Adipocyte (in vitro differentiated cells): Measurements from ENCODE around the gene FAM171A2.
"Not testable (repeated sequence)": the region's sequence is repeated elsewhere in the genome, so short reads cannot be mapped to it uniquely, and the experiment has no call there.

Experiments
- DNase-seq: peaks from one replicate; pipeline ENCODE4 v3.0.0-alpha.2; 2015; ENCODE audit warnings: low read depth
- H3K27me3 ChIP-seq: replicated peaks from 2 replicates; pipeline ENCODE4 v1.7.0; 2013; ENCODE audit warnings: mild to moderate bottlenecking, low read length, moderate library complexity; ENCODE audit not compliant: control insufficient read depth, insufficient read depth
- H3K36me3 ChIP-seq: 2 replicates; pipeline ENCODE4 v1.7.0; 2013; ENCODE audit warnings: low read length, mild to moderate bottlenecking, moderate library complexity; ENCODE audit not compliant: control insufficient read depth, insufficient read depth, severe bottlenecking
- H3K4me1 ChIP-seq: 2 replicates; pipeline ENCODE4 v1.7.0; 2013; ENCODE audit warnings: mild to moderate bottlenecking, low read length, moderate library complexity; ENCODE audit not compliant: control insufficient read depth, insufficient read depth
- H3K4me3 ChIP-seq: 2 replicates; pipeline ENCODE4 v1.7.0; 2013; ENCODE audit warnings: mild to moderate bottlenecking, low read length, moderate library complexity
- H3K9ac ChIP-seq: 2 replicates; pipeline ENCODE4 v1.7.0; 2013; ENCODE audit warnings: mild to moderate bottlenecking, low read length, moderate library complexity
- H3K9me3 ChIP-seq: 2 replicates; pipeline ENCODE4 v1.7.0; 2013; ENCODE audit warnings: mild to moderate bottlenecking, low read length, moderate library complexity; ENCODE audit not compliant: control insufficient read depth

The FAM171A2 gene

DNA sequence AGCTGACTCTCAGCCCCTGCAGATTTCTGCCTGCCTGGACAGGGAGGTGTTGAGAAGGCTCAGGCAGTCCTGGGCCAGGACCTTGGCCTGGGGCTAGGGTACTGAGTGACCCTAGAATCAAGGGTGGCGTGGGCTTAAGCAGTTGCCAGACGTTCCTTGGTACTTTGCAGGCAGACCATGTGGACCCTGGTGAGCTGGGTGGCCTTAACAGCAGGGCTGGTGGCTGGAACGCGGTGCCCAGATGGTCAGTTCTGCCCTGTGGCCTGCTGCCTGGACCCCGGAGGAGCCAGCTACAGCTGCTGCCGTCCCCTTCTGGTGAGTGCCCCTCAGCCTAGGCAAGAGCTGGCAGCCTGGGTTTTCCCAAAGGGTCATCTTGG lies 14.7 kb downstream of the FAM171A2 start:
- H3K27me3 ChIP-seq = no peaks in the 10 kb centered on the region
- peaks cover 28% of the 10 kb centered on the region for H3K36me3 ChIP-seq
- no peaks in the 10 kb centered on the region for H3K9me3 ChIP-seq
- DNase-seq = no peak
- no peak overlapping the region for H3K9ac ChIP-seq
- H3K4me1 ChIP-seq = peaks cover 7% of the 10 kb centered on the region
- no peak overlapping the region for H3K4me3 ChIP-seq

DNA sequence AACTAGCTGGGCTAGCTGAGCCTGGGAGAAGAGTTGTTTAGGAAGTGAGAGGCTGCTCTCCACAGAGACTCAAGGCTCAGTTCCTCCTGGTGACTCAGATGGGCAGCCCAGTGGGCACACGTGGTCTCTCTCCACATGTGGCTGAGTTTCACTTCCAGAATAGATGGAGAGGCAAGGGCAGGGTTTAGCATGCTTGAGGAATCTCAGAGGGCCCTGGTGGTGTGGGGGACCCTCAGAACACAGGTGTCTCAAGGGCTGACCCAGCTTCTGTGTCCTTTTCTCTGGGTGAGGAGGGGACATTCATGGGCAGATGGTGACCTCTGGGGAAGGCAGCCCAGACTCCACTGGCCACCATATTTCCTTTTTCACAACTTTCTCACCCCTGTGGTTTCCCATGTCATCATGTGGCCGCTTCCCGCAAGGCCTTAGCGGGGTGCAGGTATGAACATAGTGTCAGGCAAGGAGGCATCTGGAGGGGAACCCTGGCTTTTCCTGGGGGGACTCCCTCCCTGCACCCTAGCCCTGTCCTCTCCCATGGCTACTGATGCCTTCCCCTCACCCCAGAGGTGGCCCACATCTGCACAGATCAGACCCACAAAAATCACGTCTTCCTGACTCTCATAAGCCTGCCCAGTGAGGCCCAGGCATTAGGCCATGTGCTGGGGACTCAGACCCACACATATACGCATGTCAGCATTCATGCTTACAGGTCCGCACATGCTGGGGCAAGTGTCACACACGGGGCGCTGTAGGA lies 15.2 kb downstream of the FAM171A2 start:
- Histone ChIP-seq H3K4me1 (peaks cover 7% of the 10 kb centered on the region), H3K9me3 (no peaks in the 10 kb centered on the region), H3K36me3 (peaks cover 28% of the 10 kb centered on the region), H3K4me3 (no peak overlapping the region), H3K9ac (no peak overlapping the region), H3K27me3 (no peaks in the 10 kb centered on the region)
- DNase-seq = peak; percentile 59

DNA sequence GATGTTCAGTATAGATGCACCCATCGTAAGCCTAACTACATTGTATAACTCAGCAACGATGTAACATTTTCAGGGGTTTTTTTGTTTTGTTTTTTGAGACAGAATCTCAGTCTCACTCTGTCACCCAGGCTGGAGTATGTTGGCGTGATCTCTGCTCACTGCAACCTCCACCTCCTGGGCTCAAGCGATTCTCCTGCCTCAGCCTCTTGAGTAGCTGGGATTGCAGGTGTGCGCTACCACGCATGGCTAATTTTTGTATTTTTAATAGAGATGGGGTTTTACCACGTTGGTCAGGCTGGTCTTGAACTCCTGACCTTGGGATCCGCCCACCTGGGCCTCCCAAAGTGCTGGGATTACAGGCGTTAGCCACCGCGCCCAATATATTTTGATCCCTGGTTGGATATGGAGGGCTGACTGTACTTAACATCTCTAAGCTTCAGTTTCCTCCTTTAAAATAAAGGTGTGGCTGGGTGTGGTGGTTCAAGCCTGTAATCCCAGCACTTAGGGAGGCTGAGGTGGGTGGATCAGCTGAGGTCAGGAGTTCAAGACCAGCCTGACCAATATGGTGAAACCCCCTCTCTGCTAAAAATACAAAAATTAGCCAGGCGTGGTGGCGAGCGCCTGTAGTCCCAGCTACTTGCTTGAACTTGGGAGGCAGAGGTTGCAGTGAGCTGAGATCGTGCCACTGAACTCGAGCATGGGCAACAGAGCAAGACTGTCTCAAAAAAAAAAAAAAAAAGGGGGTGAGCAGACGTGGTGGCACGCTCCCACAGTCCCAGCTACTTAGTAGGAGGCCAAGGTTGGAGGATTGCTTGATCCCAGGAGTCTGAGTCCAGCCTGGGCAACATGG lies 16.2 kb downstream of the FAM171A2 start:
- H3K9me3 ChIP-seq, H3K27me3 ChIP-seq, DNase-seq, H3K9ac ChIP-seq, H3K4me1 ChIP-seq, H3K4me3 ChIP-seq: not testable (repeated sequence)
- H3K36me3 ChIP-seq = peaks cover 20% of the 10 kb centered on the region

DNA sequence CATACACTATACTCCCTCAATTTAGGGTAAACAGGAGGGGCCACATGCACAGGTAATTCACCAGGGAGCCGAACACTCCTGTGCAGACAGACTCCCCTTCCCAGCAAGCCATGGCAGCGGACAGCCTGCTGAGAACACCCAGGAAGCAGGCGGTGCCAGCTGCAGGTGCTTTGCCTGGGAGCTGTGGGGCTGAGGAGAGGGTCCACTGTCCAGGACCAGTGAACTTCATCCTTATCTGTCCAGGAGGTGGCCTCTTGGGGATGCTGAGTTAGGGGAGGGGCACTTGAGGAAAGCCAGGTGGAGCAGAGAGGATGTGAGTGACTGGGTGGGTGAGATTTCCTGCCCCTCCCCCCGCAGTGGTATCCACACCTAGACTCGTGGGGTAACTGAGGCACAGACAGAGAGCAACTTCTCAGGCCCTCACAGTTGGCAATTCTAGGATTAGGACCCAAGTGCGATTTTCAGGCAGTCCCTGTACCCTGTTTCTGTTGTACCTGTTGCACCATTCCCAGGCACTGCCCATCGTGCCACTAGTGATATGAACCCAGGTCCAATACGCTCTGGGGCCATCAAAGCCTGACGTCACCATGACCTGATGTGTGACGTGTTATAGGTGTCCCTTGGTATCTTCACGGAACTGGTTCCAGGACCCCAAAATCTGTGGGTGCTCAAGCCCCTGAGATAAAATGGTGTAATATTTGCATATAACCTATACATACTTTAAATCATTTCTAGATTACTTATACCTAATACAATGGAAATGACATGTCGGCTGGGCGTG lies 17.4 kb downstream of the FAM171A2 start:
- no peak for DNase-seq
- H3K36me3 ChIP-seq = peaks cover 9% of the 10 kb centered on the region
- no peaks in the 10 kb centered on the region for H3K9me3 ChIP-seq
- peak overlapping the region; percentile 95 for H3K4me3 ChIP-seq
- peaks cover 7% of the 10 kb centered on the region for H3K4me1 ChIP-seq
- no peaks in the 10 kb centered on the region for H3K27me3 ChIP-seq
- peak overlapping the region; percentile 95 for H3K9ac ChIP-seq

DNA sequence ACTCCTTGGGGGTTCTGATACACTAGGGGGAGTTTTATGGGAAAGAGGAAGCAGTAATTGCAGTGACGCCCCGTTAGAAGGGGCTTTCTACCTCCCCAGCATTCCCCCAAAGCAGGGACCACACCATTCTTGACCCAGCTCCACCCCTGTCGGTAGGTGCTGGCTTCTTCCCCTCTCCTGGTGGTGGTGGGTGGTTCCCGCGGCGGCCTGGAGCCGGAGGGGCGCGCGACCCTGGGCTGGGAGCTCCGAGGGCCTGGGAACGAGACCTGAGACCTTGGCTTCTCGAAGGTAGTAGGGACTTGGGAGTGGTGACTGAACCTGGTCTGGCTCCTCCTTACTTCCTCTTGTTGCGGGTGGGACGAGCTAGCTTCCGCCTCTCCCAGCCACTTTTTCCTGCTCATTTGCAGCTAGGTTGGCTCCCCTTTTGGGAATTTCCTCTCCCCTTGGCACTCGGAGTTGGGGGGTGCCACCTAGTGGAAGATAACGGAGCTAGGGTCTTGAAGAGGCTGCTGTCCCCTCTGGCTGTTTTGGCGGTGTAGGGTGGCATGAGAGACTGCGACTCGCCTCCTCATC lies 18.1 kb downstream of the FAM171A2 start:
- DNase-seq = peak; percentile 79
- Histone ChIP-seq H3K4me3 (peak overlapping the region; percentile 95), H3K9ac (peak overlapping the region; percentile 95), H3K36me3 (peaks cover 4% of the 10 kb centered on the region), H3K9me3 (no peaks in the 10 kb centered on the region), H3K4me1 (peaks cover 7% of the 10 kb centered on the region), H3K27me3 (no peaks in the 10 kb centered on the region)

DNA sequence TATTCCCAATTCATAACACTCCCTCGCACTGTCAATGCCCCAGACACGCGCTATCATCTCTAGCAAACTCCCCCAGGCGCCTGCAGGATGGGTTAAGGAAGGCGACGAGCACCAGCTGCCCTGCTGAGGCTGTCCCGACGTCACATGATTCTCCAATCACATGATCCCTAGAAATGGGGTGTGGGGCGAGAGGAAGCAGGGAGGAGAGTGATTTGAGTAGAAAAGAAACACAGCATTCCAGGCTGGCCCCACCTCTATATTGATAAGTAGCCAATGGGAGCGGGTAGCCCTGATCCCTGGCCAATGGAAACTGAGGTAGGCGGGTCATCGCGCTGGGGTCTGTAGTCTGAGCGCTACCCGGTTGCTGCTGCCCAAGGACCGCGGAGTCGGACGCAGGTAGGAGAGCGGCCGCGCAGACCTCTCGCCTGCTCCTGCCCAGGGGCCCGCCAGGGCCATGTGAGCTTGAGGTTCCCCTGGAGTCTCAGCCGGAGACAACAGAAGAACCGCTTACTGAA lies 18.7 kb downstream of the FAM171A2 start, which contains the start of gene GRN:
Gene GRN, plus strand, starts transcription at position 364 of the 515 bp plus-strand sequence. CDS start 3,863 bp downstream, outside the sequence.
- Histone ChIP-seq H3K4me1 (peaks cover 7% of the 10 kb centered on the region), H3K36me3 (peaks cover 4% of the 10 kb centered on the region), H3K27me3 (no peaks in the 10 kb centered on the region), H3K9ac (peak within 1 kb of the TSS; percentile 95), H3K9me3 (no peaks in the 10 kb centered on the region), H3K4me3 (peak within 1 kb of the TSS; percentile 95)
- DNase-seq = peak; percentile 99

DNA sequence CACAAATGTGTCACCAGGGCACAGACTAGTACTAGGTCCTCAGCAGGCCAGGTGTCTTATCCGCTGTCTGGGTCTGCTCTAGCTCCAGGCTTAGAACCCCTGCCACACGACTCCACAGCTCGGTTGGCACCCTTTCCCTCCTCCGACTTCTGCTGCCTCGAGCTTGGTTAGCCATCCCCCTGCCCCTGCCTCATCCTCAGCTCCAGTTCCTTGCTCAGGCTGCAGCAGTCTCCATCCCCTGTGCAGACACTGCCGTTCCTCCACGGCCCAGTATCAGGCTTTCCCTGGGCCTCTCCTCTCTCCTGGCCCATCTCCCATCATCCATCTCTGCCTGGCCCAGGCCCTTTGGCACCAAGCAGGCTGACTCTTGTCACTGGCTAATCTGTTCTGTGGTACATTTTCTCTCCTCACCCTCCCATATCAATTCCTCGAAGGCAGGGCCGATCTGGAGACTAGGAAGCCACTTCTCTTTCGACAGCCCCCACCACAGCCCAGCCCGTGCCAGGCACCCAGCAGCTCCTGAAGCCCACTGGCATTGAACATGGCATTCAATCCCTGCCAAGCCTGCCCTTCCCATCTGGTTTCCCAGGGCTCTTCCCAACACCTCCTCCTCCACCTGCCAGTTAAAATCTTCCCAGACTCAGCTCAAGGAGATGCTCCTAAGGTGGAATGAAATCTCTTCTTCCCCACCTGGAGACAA lies 20.0 kb downstream of the FAM171A2 start:
- Histone ChIP-seq H3K27me3 (no peaks in the 10 kb centered on the region), H3K36me3 (no peaks in the 10 kb centered on the region), H3K9me3 (no peaks in the 10 kb centered on the region), H3K9ac (no peak overlapping the region), H3K4me1 (peaks cover 7% of the 10 kb centered on the region), H3K4me3 (no peak overlapping the region)
- DNase-seq = no peak

DNA sequence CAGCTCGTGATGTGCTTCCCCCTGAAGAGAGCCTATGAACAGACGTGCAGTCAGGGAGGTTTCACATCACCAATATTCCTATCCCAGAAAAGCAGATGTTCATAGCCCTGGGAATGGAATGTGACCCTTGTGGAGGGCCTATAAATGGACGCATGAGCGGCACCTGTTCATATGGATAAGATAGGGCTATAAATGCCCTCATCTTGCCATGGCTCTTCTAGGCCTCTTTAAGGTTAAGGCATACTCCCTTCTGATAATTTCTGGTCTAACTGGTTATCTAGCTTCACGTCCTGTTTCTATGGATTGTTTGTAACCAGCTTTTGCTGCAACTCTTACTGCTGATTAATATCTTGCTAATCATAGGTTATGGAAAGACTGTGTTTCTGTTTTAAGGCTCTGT lies 23.1 kb downstream of the FAM171A2 start:
- H3K9ac ChIP-seq, H3K36me3 ChIP-seq, DNase-seq, H3K27me3 ChIP-seq, H3K4me3 ChIP-seq, H3K9me3 ChIP-seq, H3K4me1 ChIP-seq: not testable (repeated sequence)

DNA sequence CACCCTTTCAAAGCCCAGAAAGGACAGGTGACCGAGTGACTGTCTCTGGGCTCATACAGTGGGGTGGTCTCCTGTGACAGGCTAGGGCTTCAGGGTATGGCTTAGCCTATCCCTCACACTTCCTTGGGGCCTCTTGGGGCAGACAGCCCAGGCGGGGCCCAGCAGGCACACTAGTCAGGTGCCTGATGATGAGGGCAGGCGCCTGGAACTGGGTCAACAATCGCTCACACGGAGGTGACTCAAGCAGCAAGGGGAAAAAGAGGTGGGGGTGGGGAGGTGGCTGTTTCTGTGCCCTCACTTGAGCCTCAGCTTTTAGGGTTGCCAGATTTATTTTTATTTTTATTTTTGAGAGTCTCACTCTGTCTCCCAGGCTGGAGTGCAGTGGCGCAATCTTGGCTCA lies 25.0 kb downstream of the FAM171A2 start:
- H3K4me1 ChIP-seq = no peaks in the 10 kb centered on the region
- H3K9me3 ChIP-seq = no peaks in the 10 kb centered on the region
- H3K27me3 ChIP-seq = no peaks in the 10 kb centered on the region
- no peak overlapping the region for H3K9ac ChIP-seq
- H3K4me3 ChIP-seq = no peak overlapping the region
- no peak for DNase-seq
- no peaks in the 10 kb centered on the region for H3K36me3 ChIP-seq

DNA sequence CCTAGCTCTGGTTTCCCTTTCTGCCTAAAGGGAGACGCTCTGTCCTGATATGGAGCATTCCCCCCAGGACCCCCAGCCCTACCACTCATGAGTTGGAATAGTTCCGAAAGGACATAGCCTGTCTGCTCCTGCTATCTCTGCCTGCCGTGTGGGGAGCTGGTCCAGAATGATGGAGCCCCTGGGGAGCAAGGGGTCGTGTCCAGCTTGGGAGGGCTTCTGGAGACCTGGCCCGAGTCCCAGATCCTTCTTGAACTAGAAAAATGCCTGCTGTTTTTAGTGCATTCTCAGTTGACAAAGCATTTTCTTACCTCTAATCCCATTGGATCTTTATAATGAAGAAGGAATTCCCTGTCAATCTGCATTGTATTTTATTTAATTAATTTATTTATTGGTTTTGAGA lies 27.7 kb downstream of the FAM171A2 start:
- Histone ChIP-seq H3K9ac (no peak overlapping the region), H3K9me3 (no peaks in the 10 kb centered on the region), H3K4me3 (no peak overlapping the region), H3K36me3 (no peaks in the 10 kb centered on the region), H3K4me1 (no peaks in the 10 kb centered on the region), H3K27me3 (no peaks in the 10 kb centered on the region)
- no peak for DNase-seq
